ENCODE data around the gene PKDREJ.

The PKDREJ gene

DNA sequence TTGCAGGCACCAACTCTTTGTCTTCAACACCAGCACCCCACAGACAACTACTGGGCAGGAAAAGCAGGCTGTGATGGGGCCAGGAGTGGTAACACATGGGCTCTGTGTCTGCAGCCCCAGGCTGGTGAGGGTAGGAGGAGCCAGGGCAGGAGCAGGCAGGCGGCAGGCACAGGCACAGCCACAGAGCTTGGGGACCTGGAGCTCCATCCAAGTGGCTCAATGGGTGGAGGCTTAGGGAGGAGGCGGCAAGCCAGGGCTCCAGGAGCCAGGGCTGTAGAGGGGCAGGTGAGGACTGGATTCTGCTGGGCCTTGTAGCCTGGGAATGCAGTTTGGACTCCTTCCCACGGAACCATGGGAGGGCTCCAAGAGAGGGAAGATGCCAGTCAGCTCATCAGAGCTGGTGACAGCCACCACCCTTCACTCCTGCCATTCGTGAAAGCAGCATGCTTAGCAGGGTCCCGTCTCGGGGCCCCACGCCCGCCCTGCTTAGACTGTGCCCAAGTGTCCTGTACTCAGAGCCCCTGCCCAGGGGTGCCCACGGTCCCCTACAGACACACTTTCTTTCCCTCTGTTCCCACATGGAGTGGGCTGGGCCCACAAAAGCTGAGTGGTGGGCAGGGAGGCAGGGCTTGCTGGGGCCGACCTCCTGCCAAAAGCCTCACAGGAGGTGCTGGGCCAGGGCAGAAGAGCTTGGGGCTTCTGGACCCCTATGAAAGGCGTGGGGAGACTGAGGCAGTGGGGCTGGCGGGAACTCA lies 17.1 kb upstream of the PKDREJ start:
- no peak for DNase-seq (ENCODE audit: extremely low read depth, low read depth)

DNA sequence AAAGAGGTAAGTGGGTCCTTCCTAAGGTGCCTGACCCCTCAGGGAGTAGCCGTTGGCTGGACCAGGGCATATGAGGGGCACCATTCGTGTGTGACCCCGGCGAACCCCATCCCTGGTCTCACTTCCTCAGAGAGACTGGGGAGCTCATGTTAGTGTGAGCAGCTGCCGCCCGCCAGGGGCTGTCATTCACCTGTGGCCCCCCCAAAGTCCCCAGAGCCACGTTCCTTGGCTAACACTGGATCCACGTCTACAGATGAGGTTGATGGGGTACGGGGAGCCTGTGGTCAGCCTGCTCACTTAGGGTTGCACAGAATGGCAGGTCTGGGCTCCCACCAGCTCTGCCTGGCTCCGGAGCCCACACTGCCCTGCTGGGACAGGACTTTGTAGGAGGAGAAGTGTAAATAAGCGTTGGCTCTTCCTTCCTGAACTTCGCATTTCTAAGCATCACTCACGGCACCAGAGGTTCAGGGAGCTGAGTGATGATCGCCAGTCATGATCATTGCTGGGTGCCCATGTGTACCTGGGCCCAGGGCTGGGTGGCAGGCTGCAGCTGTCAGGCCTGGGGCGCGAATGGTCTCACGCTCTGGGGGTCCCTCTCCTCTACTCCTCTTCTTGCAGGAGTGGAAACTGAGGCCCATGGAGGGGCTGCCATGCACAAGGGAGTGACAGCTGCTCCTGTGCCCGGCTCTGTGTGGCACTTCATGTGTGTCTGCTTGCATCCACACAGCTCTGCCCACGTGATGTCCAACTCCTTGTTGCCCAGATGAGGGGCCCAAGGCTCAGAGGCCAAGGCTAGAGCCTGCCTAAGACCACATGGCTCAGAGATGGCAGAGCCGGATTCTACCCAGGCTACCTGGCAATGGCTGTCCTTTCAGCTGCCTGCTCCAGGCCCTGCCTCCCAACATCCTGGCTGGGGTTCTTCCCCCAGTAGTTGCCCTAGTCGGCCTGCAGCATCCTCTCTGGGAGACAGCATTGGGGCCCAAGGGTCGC lies 15.8 kb upstream of the PKDREJ start:
- DNase-seq (ENCODE audit: extremely low read depth, low read depth): no peak
- TF ChIP-seq, protein P1, sequence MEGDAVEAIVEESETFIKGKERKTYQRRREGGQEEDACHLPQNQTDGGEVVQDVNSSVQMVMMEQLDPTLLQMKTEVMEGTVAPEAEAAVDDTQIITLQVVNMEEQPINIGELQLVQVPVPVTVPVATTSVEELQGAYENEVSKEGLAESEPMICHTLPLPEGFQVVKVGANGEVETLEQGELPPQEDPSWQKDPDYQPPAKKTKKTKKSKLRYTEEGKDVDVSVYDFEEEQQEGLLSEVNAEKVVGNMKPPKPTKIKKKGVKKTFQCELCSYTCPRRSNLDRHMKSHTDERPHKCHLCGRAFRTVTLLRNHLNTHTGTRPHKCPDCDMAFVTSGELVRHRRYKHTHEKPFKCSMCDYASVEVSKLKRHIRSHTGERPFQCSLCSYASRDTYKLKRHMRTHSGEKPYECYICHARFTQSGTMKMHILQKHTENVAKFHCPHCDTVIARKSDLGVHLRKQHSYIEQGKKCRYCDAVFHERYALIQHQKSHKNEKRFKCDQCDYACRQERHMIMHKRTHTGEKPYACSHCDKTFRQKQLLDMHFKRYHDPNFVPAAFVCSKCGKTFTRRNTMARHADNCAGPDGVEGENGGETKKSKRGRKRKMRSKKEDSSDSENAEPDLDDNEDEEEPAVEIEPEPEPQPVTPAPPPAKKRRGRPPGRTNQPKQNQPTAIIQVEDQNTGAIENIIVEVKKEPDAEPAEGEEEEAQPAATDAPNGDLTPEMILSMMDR (IDR thresholded peaks at IDR 0.05; ENCODE audit: low read depth, low read length): no peak

More for the DNA sequence above, 17.1 kb upstream of the PKDREJ start:
- TF ChIP-seq, protein P1 (IDR thresholded peaks at IDR 0.05; ENCODE audit: low read depth, low read length): no peak

DNA sequence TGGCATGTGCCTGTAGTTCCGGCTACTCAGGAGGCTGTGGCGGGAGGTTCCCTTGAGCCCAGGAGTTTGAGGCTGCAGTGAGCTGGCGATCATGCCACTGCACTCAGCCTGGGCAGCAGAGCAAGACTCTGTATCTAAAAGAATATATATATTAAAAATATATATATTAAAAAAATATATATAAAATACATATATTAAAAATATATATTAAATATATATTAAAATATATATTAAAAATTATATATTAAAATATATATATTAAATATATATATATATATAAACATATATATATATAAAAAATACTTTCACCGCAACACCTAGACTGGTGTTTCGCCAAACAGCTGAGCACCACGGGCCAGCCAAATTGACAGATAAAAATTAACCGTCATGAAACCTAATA lies 13.4 kb upstream of the PKDREJ start:
- TF ChIP-seq, protein P1 (IDR thresholded peaks at IDR 0.05; ENCODE audit: low read depth, low read length): no peak

DNA sequence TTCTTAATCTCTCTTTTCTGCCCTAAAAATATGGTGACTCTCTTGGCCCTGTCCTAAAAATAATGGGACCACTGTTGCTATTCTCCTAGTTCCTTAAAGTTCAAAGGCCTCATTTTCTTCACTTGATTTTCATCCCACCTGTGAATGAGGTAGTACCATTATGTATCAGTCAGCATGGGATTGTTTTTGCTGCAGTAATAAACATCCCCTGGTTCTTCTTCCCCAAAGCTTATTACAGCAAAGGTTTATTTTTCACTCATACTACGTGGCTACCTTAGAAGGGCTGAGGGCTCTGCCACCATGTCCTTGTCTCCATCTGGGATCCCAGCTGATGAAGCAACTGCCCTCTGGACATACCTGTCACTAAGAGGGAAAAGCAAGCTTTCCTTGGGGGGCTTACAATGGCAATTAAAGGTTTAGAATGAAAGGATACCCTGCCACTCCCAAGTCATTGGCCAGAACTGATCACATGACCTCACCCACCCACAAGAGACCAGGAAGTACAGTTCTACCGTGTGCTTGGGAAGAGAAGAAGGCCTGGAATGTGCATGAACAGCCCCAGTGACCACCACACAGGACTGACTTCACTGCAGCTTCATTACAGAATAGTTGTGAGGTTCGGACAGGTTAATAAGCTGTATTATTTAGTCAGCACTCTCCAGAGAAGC lies 12.4 kb upstream of the PKDREJ start:
- no peak for DNase-seq (ENCODE audit: extremely low read depth, low read depth)
- TF ChIP-seq, protein P1 (IDR thresholded peaks at IDR 0.05; ENCODE audit: low read depth, low read length): no peak

More for the DNA sequence above, 13.4 kb upstream of the PKDREJ start:
- DNase-seq (ENCODE audit: extremely low read depth, low read depth): no peak

DNA sequence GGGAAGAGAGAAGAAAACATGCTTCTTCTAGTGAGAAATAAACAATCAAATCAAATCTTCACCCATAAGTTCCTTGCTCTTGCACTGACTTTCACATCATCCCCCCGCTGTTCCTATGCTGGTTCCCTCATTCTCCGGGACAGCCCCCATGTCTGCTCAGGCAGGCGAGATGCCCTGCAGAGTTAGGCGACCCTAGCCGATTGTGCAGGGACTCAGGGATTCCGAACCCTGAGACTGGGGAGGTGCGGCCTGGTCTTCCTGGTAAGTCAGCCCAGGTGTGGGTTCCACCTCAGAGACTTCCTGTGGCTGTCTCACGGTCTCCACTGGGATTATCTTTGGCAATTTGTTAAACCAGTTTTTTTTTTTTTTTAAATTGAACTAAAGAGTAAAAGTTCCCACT lies 11.2 kb upstream of the PKDREJ start:
- DNase-seq (ENCODE audit: extremely low read depth, low read depth): no peak
- TF ChIP-seq, protein P1 (IDR thresholded peaks at IDR 0.05; ENCODE audit: low read depth, low read length): no peak

DNA sequence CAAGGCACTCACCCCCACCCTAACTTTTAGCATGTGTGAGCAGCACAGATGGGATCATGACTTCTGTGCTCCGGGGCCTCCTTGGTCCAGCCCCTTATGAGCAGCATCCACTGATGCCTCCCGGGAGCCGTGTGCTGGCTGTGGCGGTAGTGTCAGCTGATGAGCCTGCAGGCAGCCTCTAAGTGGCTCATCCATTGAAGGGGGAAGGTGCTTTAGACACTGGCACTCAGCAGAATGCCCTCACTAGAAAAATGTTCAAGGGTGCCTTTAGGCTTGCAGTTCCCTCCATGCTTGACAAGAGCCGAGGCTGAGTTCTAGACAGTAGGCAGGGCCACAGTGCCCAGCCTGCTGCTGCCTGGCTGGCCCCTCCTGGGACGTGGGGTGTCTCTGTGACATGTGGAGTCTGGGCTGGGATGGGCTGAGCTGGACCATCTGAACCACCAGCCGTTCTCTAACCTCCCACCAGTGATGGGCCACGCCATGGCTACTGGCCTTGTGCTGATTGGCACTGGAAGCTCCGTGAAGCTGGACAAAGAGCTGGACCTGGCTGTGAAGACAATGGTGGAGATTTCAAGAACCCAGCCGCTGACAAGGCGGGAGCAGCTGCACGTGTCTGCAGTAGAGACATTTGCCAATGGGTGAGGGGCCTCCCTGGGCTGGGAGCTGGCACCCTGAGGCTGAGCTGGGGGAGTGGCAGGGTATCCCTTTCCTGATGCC lies 10.4 kb upstream of the PKDREJ start:
- no peak for DNase-seq (ENCODE audit: extremely low read depth, low read depth)
- TF ChIP-seq, protein P1 (IDR thresholded peaks at IDR 0.05; ENCODE audit: low read depth, low read length): no peak

Measured in AG09319 (cell line).